Esophagus squamous epithelium (tissue), 4 donors: Measurements from ENCODE around the gene ALG11.

Experiments used
- POLR2A ChIP-seq, 4 donors: fragments of 450-650 bp; IDR thresholded peaks; one replicate each; pipeline ENCODE4 v1.6.1; 2017; ENCODE audit warnings: antibody characterized with exemption in 4 of 4, mild to moderate bottlenecking in 4 of 4, moderate library complexity in 3 of 4
- TF ChIP-seq, protein P1 (sequence below), 6 experiments: fragments of 450-650 bp in 4 of 6; fragments of 200-600 bp in 2 of 6; sonication (generic) in 2 of 6; IDR thresholded peaks; one replicate each; pipeline ENCODE4 v1.5.1; 2016 to 2019; ENCODE audit warnings: antibody characterized with exemption in 6 of 6, mild to moderate bottlenecking in 4 of 6, moderate library complexity in 4 of 6

DNA sequence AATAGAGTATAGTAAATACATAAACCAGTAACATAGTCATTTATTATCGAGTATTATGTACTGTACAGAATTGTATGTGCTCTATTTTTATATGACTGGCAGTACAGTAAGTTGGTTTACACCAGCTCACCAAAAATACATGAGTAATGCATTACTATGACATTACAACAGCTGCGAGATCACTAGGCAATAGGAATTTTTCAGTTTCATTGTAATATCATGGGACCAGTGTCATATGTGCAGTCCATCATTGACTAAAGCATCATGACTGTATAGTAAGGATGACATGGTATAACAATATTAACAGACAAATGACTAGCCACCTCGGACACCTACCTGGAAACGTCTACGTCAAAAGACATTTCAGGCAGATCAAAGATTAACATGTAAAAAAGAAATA lies 34.6 kb upstream of the ALG11 start:
- no peak for TF ChIP-seq POLR2A (IDR thresholded peaks at IDR 0.05)
- TF ChIP-seq, protein P1, sequence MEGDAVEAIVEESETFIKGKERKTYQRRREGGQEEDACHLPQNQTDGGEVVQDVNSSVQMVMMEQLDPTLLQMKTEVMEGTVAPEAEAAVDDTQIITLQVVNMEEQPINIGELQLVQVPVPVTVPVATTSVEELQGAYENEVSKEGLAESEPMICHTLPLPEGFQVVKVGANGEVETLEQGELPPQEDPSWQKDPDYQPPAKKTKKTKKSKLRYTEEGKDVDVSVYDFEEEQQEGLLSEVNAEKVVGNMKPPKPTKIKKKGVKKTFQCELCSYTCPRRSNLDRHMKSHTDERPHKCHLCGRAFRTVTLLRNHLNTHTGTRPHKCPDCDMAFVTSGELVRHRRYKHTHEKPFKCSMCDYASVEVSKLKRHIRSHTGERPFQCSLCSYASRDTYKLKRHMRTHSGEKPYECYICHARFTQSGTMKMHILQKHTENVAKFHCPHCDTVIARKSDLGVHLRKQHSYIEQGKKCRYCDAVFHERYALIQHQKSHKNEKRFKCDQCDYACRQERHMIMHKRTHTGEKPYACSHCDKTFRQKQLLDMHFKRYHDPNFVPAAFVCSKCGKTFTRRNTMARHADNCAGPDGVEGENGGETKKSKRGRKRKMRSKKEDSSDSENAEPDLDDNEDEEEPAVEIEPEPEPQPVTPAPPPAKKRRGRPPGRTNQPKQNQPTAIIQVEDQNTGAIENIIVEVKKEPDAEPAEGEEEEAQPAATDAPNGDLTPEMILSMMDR (IDR thresholded peaks at IDR 0.05) = no peak
